Liver (tissue), 9 donors: ENCODE data around the gene CSNK1G1. TPM values are rescaled to one million over a fixed set of nuclear protein-coding genes. Genes with fewer than 3 reads are reported as not detected.

Experiments used
- DNase-seq: peaks from one replicate; pipeline ENCODE4 v3.0.0-alpha.2; 2017; ENCODE audit warnings: low spot score
- H3K27ac ChIP-seq, 2 donors: one replicate each; pipeline ENCODE4 v1.7.0; 2013; ENCODE audit warnings: inconsistent platforms in 2 of 2, low read length in 2 of 2, control low read depth in 1 of 2, low read depth in 1 of 2, mild to moderate bottlenecking in 1 of 2
- H3K27me3 ChIP-seq, 4 donors: one replicate each; pipeline versions ENCODE4 v1.6.1 to v1.7.0; 2013; ENCODE audit warnings: low read length in 3 of 4, inconsistent platforms in 1 of 4, mild to moderate bottlenecking in 1 of 4, moderate library complexity in 1 of 4; ENCODE audit not compliant: control insufficient read depth in 4 of 4, insufficient read depth in 4 of 4
- H3K36me3 ChIP-seq, 4 donors: one replicate each; pipeline versions ENCODE4 v1.6.1 to v1.7.0; 2013; ENCODE audit warnings: low read length in 3 of 4, mild to moderate bottlenecking in 3 of 4, low read depth in 1 of 4, moderate library complexity in 1 of 4; ENCODE audit not compliant: control insufficient read depth in 4 of 4, insufficient read depth in 3 of 4
- H3K4me1 ChIP-seq, 4 donors: one replicate each; pipeline versions ENCODE4 v1.6.1 to v1.7.0; 2013; ENCODE audit warnings: low read length in 3 of 4, mild to moderate bottlenecking in 3 of 4, moderate library complexity in 1 of 4; ENCODE audit not compliant: control insufficient read depth in 4 of 4, insufficient read depth in 4 of 4
- H3K4me3 ChIP-seq, 3 donors: one replicate each; pipeline versions ENCODE4 v1.6.1 to v1.7.0; 2013; ENCODE audit warnings: low read length in 3 of 3, control low read depth in 1 of 3, low read depth in 1 of 3, mild to moderate bottlenecking in 1 of 3
- H3K9ac ChIP-seq, 2 donors: one replicate each; pipeline ENCODE4 v1.7.0; 2013; ENCODE audit warnings: low read length in 2 of 2, mild to moderate bottlenecking in 2 of 2, moderate library complexity in 2 of 2, control low read depth in 1 of 2, low read depth in 1 of 2
- H3K9me3 ChIP-seq, 4 donors: one replicate each; pipeline versions ENCODE4 v1.6.1 to v1.7.0; 2013; ENCODE audit warnings: low read length in 3 of 4; ENCODE audit not compliant: control insufficient read depth in 4 of 4
- EGR1 ChIP-seq, 2 donors: IDR thresholded peaks; 2 replicates each; pipeline ENCODE4 v1.6.1; 2016 to 2018; ENCODE audit warnings: antibody characterized with exemption in 2 of 2, low read depth in 2 of 2
- FOXA1 ChIP-seq: IDR thresholded peaks from 2 replicates; pipeline ENCODE4 v1.6.1; 2016; ENCODE audit warnings: antibody characterized with exemption
- FOXA2 ChIP-seq: IDR thresholded peaks from 2 replicates; pipeline ENCODE4 v1.6.1; 2016; ENCODE audit warnings: antibody characterized with exemption
- GABPA ChIP-seq, 2 donors: IDR thresholded peaks in 1 of 2; conservative IDR thresholded peaks in 1 of 2; 2 replicates each; pipeline ENCODE4 v1.6.1; 2016; ENCODE audit warnings: antibody characterized with exemption in 2 of 2, mild to moderate bottlenecking in 1 of 2, moderate library complexity in 1 of 2
- HNF4A ChIP-seq, 2 donors: conservative IDR thresholded peaks; 2 replicates each; pipeline ENCODE4 v1.6.1; 2016; ENCODE audit warnings: antibody characterized with exemption in 2 of 2, mild to moderate bottlenecking in 2 of 2
- JUND ChIP-seq, 2 donors: IDR thresholded peaks; 2 replicates each; pipeline ENCODE4 v1.6.1; 2016; ENCODE audit warnings: antibody characterized with exemption in 2 of 2
- RAD21 ChIP-seq, 2 donors: IDR thresholded peaks; 2 replicates each; pipeline ENCODE4 v1.6.1; 2016; ENCODE audit warnings: antibody characterized with exemption in 2 of 2, mild to moderate bottlenecking in 2 of 2
- RXRA ChIP-seq, 2 donors: IDR thresholded peaks; 2 replicates each; pipeline ENCODE4 v1.6.1; 2017 to 2018; ENCODE audit warnings: antibody characterized with exemption in 2 of 2, mild to moderate bottlenecking in 1 of 2
- SP1 ChIP-seq: IDR thresholded peaks from 2 replicates; pipeline ENCODE4 v1.6.1; 2018; ENCODE audit warnings: antibody characterized with exemption, mild to moderate bottlenecking
- TAF1 ChIP-seq: conservative IDR thresholded peaks from 2 replicates; pipeline ENCODE4 v1.6.1; 2016; ENCODE audit warnings: antibody characterized with exemption, mild to moderate bottlenecking
- WGBS: extraction: QIAGEN DNeasy Blood & Tissue Kit; methylation state at CpG from one replicate; pipeline ENCODE4 v1.1.7; 2013; 5-methylcytosine and 5-hydroxymethylcytosine counted together
- polyA plus RNA-seq, 2 donors: library from polyadenylated mRNA; stranded (reverse) in 1 of 2; unstranded in 1 of 2; fragments of 200-250 nt in 1 of 2; fragments of >200 nt in 1 of 2; fragmentation: Nextera tagmentation in 1 of 2; extraction: Ambion mirVana in 1 of 2; gene quantifications; one replicate each; pipeline versions ENCODE4 v1.2.1 to v1.2.3, GENCODE V29; 2013 to 2015
- total RNA-seq, 2 donors: library from RNA; depleted of rRNA; stranded (reverse); fragments of >200 nt; gene quantifications; one replicate each; pipeline ENCODE4 v1.2.3, GENCODE V29; 2014
- TF ChIP-seq, protein P1 (sequence below): IDR thresholded peaks from 2 replicates; pipeline ENCODE4 v1.6.1; 2016; ENCODE audit warnings: antibody characterized with exemption, mild to moderate bottlenecking
- TF ChIP-seq, protein P2 (sequence below): IDR thresholded peaks from 2 replicates; pipeline ENCODE4 v1.6.1; 2016; ENCODE audit warnings: antibody characterized with exemption
- TF ChIP-seq, protein P3 (sequence below): fragments of 150-350 bp; IDR thresholded peaks from 2 replicates; pipeline ENCODE4 v1.5.1; 2017; ENCODE audit warnings: improper control_type of control experiment, low read depth, low read length; ENCODE audit not compliant: missing input control
- TF ChIP-seq, protein P4 (sequence below): IDR thresholded peaks from 2 replicates; pipeline ENCODE4 v1.6.1; 2016; ENCODE audit warnings: antibody characterized with exemption
- donor health status: healthy.
- donor health status: healthy.
- donor health status: healthy.
- donor health status: healthy.
- donor health status: healthy.

Gene CSNK1G1
- total and polyA plus RNA-seq, 4 donors = 1.7 to 9.1 (median 5.8) TPM

DNA sequence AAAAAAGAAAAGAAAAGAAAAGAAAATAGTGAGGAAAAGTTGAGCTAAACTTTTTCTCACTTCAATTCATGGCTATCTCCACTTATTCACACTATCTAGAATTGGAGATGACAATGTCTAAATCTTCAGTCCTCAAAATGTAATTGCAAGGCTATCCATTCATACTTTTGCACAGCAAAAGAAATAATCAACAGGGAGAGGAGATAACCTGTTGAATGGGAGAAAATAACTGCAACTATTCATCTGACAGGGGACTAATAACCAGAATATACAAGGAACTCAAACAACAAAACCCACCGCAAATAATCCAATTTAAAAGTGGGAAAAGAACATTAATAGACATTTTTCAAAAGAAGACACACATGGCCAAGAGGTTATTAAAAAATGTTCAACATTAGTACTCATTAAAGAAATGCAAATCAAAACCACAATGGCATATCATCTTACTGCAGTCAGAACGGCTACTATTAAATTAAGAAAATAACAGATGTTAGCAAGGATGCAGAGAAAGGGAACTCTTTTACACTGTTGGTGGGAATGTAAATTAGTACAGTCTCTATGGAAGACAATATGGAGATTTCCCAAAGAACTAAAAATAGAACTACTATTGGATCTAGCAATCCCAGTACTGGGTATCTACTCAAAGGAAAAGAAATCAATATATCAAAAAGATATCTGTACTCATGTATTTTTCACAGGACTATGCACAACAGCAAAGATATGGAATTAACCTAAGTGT, 119.6 kb downstream of the CSNK1G1 start:
- no peak overlapping the region for H3K9ac ChIP-seq

DNA sequence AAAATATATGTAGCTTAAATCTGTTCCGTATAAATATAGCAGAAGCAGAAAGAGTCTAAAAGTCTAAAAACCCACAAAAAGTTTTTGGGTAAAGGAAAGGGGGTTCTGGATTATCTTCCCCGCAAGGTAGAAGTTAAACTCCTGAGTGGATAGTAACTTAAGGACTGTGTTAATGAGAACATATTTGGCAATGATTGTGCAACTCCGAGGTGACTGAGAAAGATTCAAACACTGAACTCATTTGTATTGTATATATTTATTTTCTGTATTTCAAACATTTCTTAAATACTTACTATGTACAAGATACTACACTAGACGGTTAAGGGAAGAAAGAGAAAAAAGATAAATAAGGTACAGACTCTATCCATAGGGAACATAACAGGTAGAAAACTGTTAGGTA, 120.4 kb downstream of the CSNK1G1 start:
- no peak for DNase-seq
- H3K9ac ChIP-seq = no peak overlapping the region
- no peaks in the 10 kb centered on the region for H3K36me3 ChIP-seq
- TF ChIP-seq RAD21 (IDR thresholded peaks at IDR 0.05) = no peak
- TF ChIP-seq RXRA (IDR thresholded peaks at IDR 0.05) = no peak
- TF ChIP-seq SP1 = no peak
- TF ChIP-seq FOXA2 = no peak
- TF ChIP-seq, protein P1, sequence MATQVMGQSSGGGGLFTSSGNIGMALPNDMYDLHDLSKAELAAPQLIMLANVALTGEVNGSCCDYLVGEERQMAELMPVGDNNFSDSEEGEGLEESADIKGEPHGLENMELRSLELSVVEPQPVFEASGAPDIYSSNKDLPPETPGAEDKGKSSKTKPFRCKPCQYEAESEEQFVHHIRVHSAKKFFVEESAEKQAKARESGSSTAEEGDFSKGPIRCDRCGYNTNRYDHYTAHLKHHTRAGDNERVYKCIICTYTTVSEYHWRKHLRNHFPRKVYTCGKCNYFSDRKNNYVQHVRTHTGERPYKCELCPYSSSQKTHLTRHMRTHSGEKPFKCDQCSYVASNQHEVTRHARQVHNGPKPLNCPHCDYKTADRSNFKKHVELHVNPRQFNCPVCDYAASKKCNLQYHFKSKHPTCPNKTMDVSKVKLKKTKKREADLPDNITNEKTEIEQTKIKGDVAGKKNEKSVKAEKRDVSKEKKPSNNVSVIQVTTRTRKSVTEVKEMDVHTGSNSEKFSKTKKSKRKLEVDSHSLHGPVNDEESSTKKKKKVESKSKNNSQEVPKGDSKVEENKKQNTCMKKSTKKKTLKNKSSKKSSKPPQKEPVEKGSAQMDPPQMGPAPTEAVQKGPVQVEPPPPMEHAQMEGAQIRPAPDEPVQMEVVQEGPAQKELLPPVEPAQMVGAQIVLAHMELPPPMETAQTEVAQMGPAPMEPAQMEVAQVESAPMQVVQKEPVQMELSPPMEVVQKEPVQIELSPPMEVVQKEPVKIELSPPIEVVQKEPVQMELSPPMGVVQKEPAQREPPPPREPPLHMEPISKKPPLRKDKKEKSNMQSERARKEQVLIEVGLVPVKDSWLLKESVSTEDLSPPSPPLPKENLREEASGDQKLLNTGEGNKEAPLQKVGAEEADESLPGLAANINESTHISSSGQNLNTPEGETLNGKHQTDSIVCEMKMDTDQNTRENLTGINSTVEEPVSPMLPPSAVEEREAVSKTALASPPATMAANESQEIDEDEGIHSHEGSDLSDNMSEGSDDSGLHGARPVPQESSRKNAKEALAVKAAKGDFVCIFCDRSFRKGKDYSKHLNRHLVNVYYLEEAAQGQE = no peak
- no peak for TF ChIP-seq EGR1 (IDR thresholded peaks at IDR 0.05; ENCODE audit: low read depth in 2 of 2)
- TF ChIP-seq GABPA (IDR thresholded peaks at IDR 0.05 in 1 of 2, conservative IDR thresholded peaks at IDR 0.05 in 1 of 2) = no peak
- no peaks in the 10 kb centered on the region for H3K27me3 ChIP-seq
- no peak overlapping the region for H3K4me3 ChIP-seq
- WGBS = 87% methylated on average over 4 of the region's 4 CpGs
- H3K9me3 ChIP-seq = no peaks in the 10 kb centered on the region
- H3K4me1 ChIP-seq = no peaks in the 10 kb centered on the region
- H3K27ac ChIP-seq = no peak overlapping the region

More for the DNA sequence above, 119.6 kb downstream of the CSNK1G1 start:
- DNase-seq = no peak
- H3K36me3 ChIP-seq = no peaks in the 10 kb centered on the region
- H3K27me3 ChIP-seq = no peaks in the 10 kb centered on the region
- TF ChIP-seq SP1 (no peak), HNF4A (conservative IDR thresholded peaks at IDR 0.05) (no peak), JUND (IDR thresholded peaks at IDR 0.05) (no peak), FOXA1 (no peak), EGR1 (IDR thresholded peaks at IDR 0.05; ENCODE audit: low read depth in 2 of 2) (no peak), TAF1 (no peak), RAD21 (IDR thresholded peaks at IDR 0.05) (no peak)
- TF ChIP-seq, protein P2, sequence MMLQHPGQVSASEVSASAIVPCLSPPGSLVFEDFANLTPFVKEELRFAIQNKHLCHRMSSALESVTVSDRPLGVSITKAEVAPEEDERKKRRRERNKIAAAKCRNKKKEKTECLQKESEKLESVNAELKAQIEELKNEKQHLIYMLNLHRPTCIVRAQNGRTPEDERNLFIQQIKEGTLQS = no peak
- TF ChIP-seq, protein P3, sequence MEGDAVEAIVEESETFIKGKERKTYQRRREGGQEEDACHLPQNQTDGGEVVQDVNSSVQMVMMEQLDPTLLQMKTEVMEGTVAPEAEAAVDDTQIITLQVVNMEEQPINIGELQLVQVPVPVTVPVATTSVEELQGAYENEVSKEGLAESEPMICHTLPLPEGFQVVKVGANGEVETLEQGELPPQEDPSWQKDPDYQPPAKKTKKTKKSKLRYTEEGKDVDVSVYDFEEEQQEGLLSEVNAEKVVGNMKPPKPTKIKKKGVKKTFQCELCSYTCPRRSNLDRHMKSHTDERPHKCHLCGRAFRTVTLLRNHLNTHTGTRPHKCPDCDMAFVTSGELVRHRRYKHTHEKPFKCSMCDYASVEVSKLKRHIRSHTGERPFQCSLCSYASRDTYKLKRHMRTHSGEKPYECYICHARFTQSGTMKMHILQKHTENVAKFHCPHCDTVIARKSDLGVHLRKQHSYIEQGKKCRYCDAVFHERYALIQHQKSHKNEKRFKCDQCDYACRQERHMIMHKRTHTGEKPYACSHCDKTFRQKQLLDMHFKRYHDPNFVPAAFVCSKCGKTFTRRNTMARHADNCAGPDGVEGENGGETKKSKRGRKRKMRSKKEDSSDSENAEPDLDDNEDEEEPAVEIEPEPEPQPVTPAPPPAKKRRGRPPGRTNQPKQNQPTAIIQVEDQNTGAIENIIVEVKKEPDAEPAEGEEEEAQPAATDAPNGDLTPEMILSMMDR = no peak
- TF ChIP-seq, protein P4, sequence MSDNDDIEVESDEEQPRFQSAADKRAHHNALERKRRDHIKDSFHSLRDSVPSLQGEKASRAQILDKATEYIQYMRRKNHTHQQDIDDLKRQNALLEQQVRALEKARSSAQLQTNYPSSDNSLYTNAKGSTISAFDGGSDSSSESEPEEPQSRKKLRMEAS = no peak
- WGBS = 97% methylated on average over 2 of the region's 2 CpGs
- H3K9me3 ChIP-seq = no peaks in the 10 kb centered on the region
- no peak overlapping the region for H3K4me3 ChIP-seq
- H3K27ac ChIP-seq = no peak overlapping the region
- no peaks in the 10 kb centered on the region for H3K4me1 ChIP-seq
